CD4-positive, alpha-beta T cell (primary cell): ENCODE measurements around the gene TSC2. TPM values are rescaled to one million over a fixed set of nuclear protein-coding genes. Genes with fewer than 3 reads are reported as not detected.

ENCODE experiments used
- ATAC-seq: fragments of 200-7000 bp; cut with Tn5 transposase; one replicate; pipeline ENCODE4 v1.10.0; 2022; ENCODE audit warnings: mild to moderate bottlenecking; ENCODE audit not compliant: poor library complexity
- CTCF ChIA-PET: fragments of 350-600 bp; sonication (Branson Sonifier 250); formaldehyde crosslinking; loops from one replicate; lab custom pipeline; 2021; ENCODE audit warnings: antibody characterized with exemption, inconsistent platforms; lab: Charles Lee
- POLR2A ChIA-PET: fragments of 350-600 bp; sonication (Branson Sonifier 250); formaldehyde crosslinking; loops from one replicate; lab custom pipeline; 2021; ENCODE audit warnings: antibody characterized with exemption, inconsistent platforms; lab: Charles Lee
- DNase-seq, 14 experiments: peaks; one replicate each; pipeline ENCODE4 v3.0.0-alpha.2; 2013 to 2020; ENCODE audit warnings: mixed read lengths in 2 of 14
- H3K27ac ChIP-seq, 2 donors: one replicate each; pipeline versions ENCODE4 v1.5.1 to v1.7.0; 2013; ENCODE audit warnings: low read length in 2 of 2, low read depth in 1 of 2, mild to moderate bottlenecking in 1 of 2
- H3K27me3 ChIP-seq, 2 experiments: 1 replicate in 1 of 2; 2 replicates in 1 of 2; pipeline versions ENCODE4 v1.6.1 to v1.7.0; 2013; ENCODE audit warnings: low read length in 2 of 2, control low read depth in 1 of 2, mild to moderate bottlenecking in 1 of 2, moderate library complexity in 1 of 2; ENCODE audit not compliant: insufficient read depth in 2 of 2, control insufficient read depth in 1 of 2
- H3K36me3 ChIP-seq: one replicate; pipeline ENCODE4 v1.6.1; 2013; ENCODE audit warnings: low read length, control low read depth; ENCODE audit not compliant: insufficient read depth
- H3K4me1 ChIP-seq: one replicate; pipeline ENCODE4 v1.6.1; 2013; ENCODE audit warnings: low read length, control low read depth; ENCODE audit not compliant: insufficient read depth
- H3K4me3 ChIP-seq: one replicate; pipeline ENCODE4 v1.5.1; 2013; ENCODE audit warnings: mild to moderate bottlenecking, low read length, moderate library complexity
- H3K9me3 ChIP-seq, 2 experiments: 1 replicate in 1 of 2; 2 replicates in 1 of 2; pipeline versions ENCODE4 v1.6.1 to v1.7.0; 2013; ENCODE audit warnings: low read length in 2 of 2, mild to moderate bottlenecking in 2 of 2, control low read depth in 1 of 2, moderate library complexity in 1 of 2; ENCODE audit not compliant: control insufficient read depth in 1 of 2, insufficient read depth in 1 of 2
- H3K27ac Mint-ChIP-seq: one replicate; pipeline ENCODE4 v1.8.0; 2020; ENCODE audit warnings: mixed read lengths
- H3K27me3 Mint-ChIP-seq: one replicate; pipeline ENCODE4 v1.8.0; 2021; ENCODE audit warnings: mixed read lengths
- H3K36me3 Mint-ChIP-seq: one replicate; pipeline ENCODE4 v1.8.0; 2021; ENCODE audit warnings: low read depth, mixed read lengths
- H3K4me1 Mint-ChIP-seq: one replicate; pipeline ENCODE4 v1.8.0; 2021; ENCODE audit warnings: low read depth, mixed read lengths
- H3K4me3 Mint-ChIP-seq: one replicate; pipeline ENCODE4 v1.8.0; 2020; ENCODE audit warnings: mild to moderate bottlenecking, mixed read lengths
- H3K9me3 Mint-ChIP-seq: one replicate; pipeline ENCODE4 v1.8.0; 2020; ENCODE audit warnings: mixed read lengths
- CTCF ChIP-seq: fragments of 200-600 bp; IDR thresholded peaks from one replicate; pipeline ENCODE4 v1.8.0; 2022; ENCODE audit warnings: antibody characterized with exemption, mild to moderate bottlenecking
- intact Hi-C, 2 experiments: fragments of 100-400 bp; cut with DNase I in 1 of 2; cut with micrococcal nuclease in 1 of 2; formaldehyde crosslinking; loops; one replicate each; pipeline versions ENCODE4 v1.15.1 to v1.9.0; 2023 to 2025; cut with DNase I, micrococcal nuclease
- total RNA-seq, 174 experiments: library from RNA in 2 of 174; stranded (reverse) in 2 of 174; gene quantifications; one replicate each; pipeline ENCODE4 v1.2.3 and lab custom pipeline; 2021 to 2026

Gene TSC2
- total RNA-seq, 2 experiments from 2014 or later: 83.0 to 85.0 TPM

GRCh38 chr16:2022723-2023091, 25.1 kb upstream of the TSC2 start:
- no peaks in the 10 kb centered on the region for H3K9me3 ChIP-seq
- DNase-seq: peak in 2 of 14 experiments; percentile 43 to 61
- H3K27ac ChIP-seq: no peak overlapping the region
- peaks cover 50% of the 10 kb centered on the region for H3K4me1 ChIP-seq
- intact Hi-C loops: loop anchor here (1.0 to 10.0 kb wide), 4 partner anchors 26 to 232 kb away; partner anchors contain the start of gene ECI1 (in 1 of the 2)
- no peaks in the 10 kb centered on the region for H3K36me3 ChIP-seq
- no peak for TF ChIP-seq CTCF
- POLR2A ChIA-PET: interaction anchor here (0.9 to 2.2 kb wide), 4 partner anchors 25 to 133 kb away, joined by 4 to 13 read pairs (median 6); partner anchors contain the start of genes NTHL1, RPS2, TRAF7 and TSC2
- Mint-ChIP-seq H3K27me3 (peaks cover 29% of the 10 kb centered on the region), H3K4me3 (peak overlapping the region; percentile 54), H3K4me1 (peaks cover 18% of the 10 kb centered on the region), H3K9me3 (no peaks in the 10 kb centered on the region), H3K27ac (peak overlapping the region; percentile 66), H3K36me3 (no peaks in the 10 kb centered on the region)
- ATAC-seq: peak; percentile 12
- peak overlapping the region; percentile 31 for H3K4me3 ChIP-seq
- peaks cover 25 to 33% of the 10 kb centered on the region in 2 experiments for H3K27me3 ChIP-seq
- CTCF ChIA-PET: interaction anchor here (0.6 to 2.2 kb wide), 8 partner anchors 19 to 1569 kb away, joined by 3 to 9 read pairs (median 4); partner anchors contain the start of genes NTHL1, TRAF7 and TSC2

GRCh38 chr16:2023092-2024031, 24.4 kb upstream of the TSC2 start:
- Mint-ChIP-seq H3K4me3 (peak overlapping the region; percentile 72), H3K27me3 (peaks cover 29% of the 10 kb centered on the region), H3K4me1 (peaks cover 19% of the 10 kb centered on the region), H3K27ac (peak overlapping the region; percentile 66), H3K36me3 (no peaks in the 10 kb centered on the region), H3K9me3 (no peaks in the 10 kb centered on the region)
- Histone ChIP-seq H3K9me3 (no peaks in the 10 kb centered on the region), H3K4me3 (peak overlapping the region; percentile 31), H3K36me3 (no peaks in the 10 kb centered on the region), H3K4me1 (peaks cover 50% of the 10 kb centered on the region), H3K27ac (peak overlapping the region in 1 of 2 donors; percentile 43), H3K27me3 (peaks cover 25 to 33% of the 10 kb centered on the region in 2 experiments)
- intact Hi-C loops: loop anchor here (1.0 to 10.0 kb wide), 4 partner anchors 25 to 231 kb away; partner anchors contain the start of gene ECI1 (in 1 of the 2)
- TF ChIP-seq CTCF: peak; percentile 90
- ChIA-PET CTCF (interaction anchor here (0.6 to 2.2 kb wide), 8 partner anchors 19 to 1570 kb away, joined by 3 to 9 read pairs (median 4); partner anchors contain the start of genes NTHL1, TRAF7 and TSC2), POLR2A (interaction anchor here (1.0 to 2.2 kb wide), 4 partner anchors 59 to 132 kb away, joined by 5 to 13 read pairs (median 8); partner anchors contain the start of genes RPS2 and TRAF7)
- ATAC-seq: peak; percentile 92
- peak; percentile 87 to 99 (median 96) for DNase-seq

GRCh38 chr16:2024032-2024420, 23.8 kb upstream of the TSC2 start:
- Histone ChIP-seq H3K36me3 (no peaks in the 10 kb centered on the region), H3K9me3 (no peaks in the 10 kb centered on the region), H3K4me3 (no peak overlapping the region), H3K27me3 (peaks cover 25 to 31% of the 10 kb centered on the region in 2 experiments), H3K4me1 (peaks cover 50% of the 10 kb centered on the region), H3K27ac (no peak overlapping the region)
- intact Hi-C loops: loop anchor here in 1 of 2 experiments (10.0 kb wide), 1 partner anchor 231 kb away; the partner anchor contains the start of gene ECI1
- ChIA-PET CTCF (no interaction called here), POLR2A (interaction anchor here (1.3 to 2.2 kb wide), 2 partner anchors 116 to 131 kb away, joined by 8 to 13 read pairs; partner anchors contain the start of gene TRAF7)
- TF ChIP-seq CTCF: no peak
- no peaks in the 10 kb centered on the region for H3K9me3 Mint-ChIP-seq
- ATAC-seq (no peak), DNase-seq (no peak)
- H3K4me3 Mint-ChIP-seq: peak overlapping the region; percentile 35
- H3K27me3 Mint-ChIP-seq: peaks cover 25% of the 10 kb centered on the region
- H3K27ac Mint-ChIP-seq: no peak overlapping the region
- no peaks in the 10 kb centered on the region for H3K36me3 Mint-ChIP-seq
- H3K4me1 Mint-ChIP-seq: peaks cover 19% of the 10 kb centered on the region
